MM.1S (cell line): ENCODE results near the gene SIRT7.

Source experiments
- DNase-seq: peaks from one replicate; pipeline ENCODE4 v3.0.0-alpha.2; 2015
- H2AFZ ChIP-seq: fragments of 300-600 bp; sonication (generic); 2 replicates; pipeline ENCODE4 v1.6.0; 2016; ENCODE audit warnings: antibody characterized with exemption, low read length
- H3F3A ChIP-seq: fragments of 300-600 bp; sonication (generic); 2 replicates; pipeline ENCODE4 v1.6.1; 2016; ENCODE audit warnings: mild to moderate bottlenecking, antibody characterized with exemption, low read length, moderate library complexity, mixed read lengths; ENCODE audit not compliant: insufficient read depth
- H3K27ac ChIP-seq: fragments of 300-600 bp; sonication (generic); 2 replicates; pipeline ENCODE4 v1.5.1; 2016; ENCODE audit warnings: mild to moderate bottlenecking, low read length
- H3K27me3 ChIP-seq: fragments of 300-600 bp; sonication (generic); replicated peaks from 2 replicates; pipeline ENCODE4 v1.6.0; 2016; ENCODE audit warnings: low read length; ENCODE audit not compliant: insufficient read depth
- H3K36me3 ChIP-seq: fragments of 300-600 bp; sonication (generic); replicated peaks from 2 replicates; pipeline ENCODE4 v1.6.1; 2016; ENCODE audit warnings: mild to moderate bottlenecking, low read length, mixed read lengths; ENCODE audit not compliant: insufficient read depth
- H3K4me1 ChIP-seq: fragments of 300-600 bp; sonication (generic); 2 replicates; pipeline ENCODE4 v1.6.1; 2016; ENCODE audit warnings: low read length, mixed read lengths
- H3K4me2 ChIP-seq: fragments of 300-600 bp; sonication (generic); 2 replicates; pipeline ENCODE4 v1.6.0; 2016; ENCODE audit warnings: low read depth, low read length
- H3K4me3 ChIP-seq: fragments of 300-600 bp; sonication (generic); 2 replicates; pipeline ENCODE4 v1.5.1; 2016; ENCODE audit warnings: low read length, mixed read lengths
- H3K79me2 ChIP-seq: fragments of 300-600 bp; sonication (generic); 2 replicates; pipeline ENCODE4 v1.6.1; 2016; ENCODE audit warnings: mixed run types, low read length, mixed read lengths
- H3K9ac ChIP-seq: fragments of 300-600 bp; sonication (generic); 2 replicates; pipeline ENCODE4 v1.6.1; 2016; ENCODE audit warnings: low read length, mixed read lengths
- H3K9me2 ChIP-seq: fragments of 300-600 bp; sonication (generic); replicated peaks from 2 replicates; pipeline ENCODE4 v1.6.1; 2016; ENCODE audit warnings: mild to moderate bottlenecking, low read length, mixed read lengths; ENCODE audit not compliant: insufficient read depth
- H3K9me3 ChIP-seq: fragments of 300-600 bp; sonication (generic); replicated peaks from 2 replicates; pipeline ENCODE4 v1.6.1; 2016; ENCODE audit warnings: mild to moderate bottlenecking, low read length, mixed read lengths; ENCODE audit not compliant: insufficient read depth
- H4K20me1 ChIP-seq: fragments of 300-600 bp; sonication (generic); 2 replicates; pipeline ENCODE4 v1.6.1; 2016; ENCODE audit warnings: mild to moderate bottlenecking, low read length, moderate library complexity, mixed read lengths; ENCODE audit not compliant: insufficient read depth
- CTCF ChIP-seq: fragments of 300-600 bp; sonication (generic); IDR thresholded peaks from 2 replicates; pipeline ENCODE4 v1.5.1; 2016; ENCODE audit warnings: antibody characterized with exemption, low read length, mixed read lengths
- EZH2 ChIP-seq: fragments of 300-600 bp; sonication (generic); optimal IDR thresholded peaks from 2 replicates; pipeline ENCODE3; 2017; ENCODE audit warnings: low read depth, mild to moderate bottlenecking, antibody characterized with exemption, low read length, mixed read lengths
- EZH2phosphoT487 ChIP-seq: fragments of 300-600 bp; sonication (generic); IDR thresholded peaks from 2 replicates; pipeline ENCODE4 v1.6.1; 2018; ENCODE audit warnings: antibody characterized with exemption, low read length

SIRT7 gene

GRCh38 chr17:81913394-81914102, 4.4 kb downstream of the SIRT7 start:
- Histone ChIP-seq H3K79me2 (peaks cover 51% of the 10 kb centered on the region), H2AFZ (no peak overlapping the region), H3K36me3 (peaks cover 11% of the 10 kb centered on the region; the same call in 1 of the 2 replicates), H3F3A (no peaks in the 10 kb centered on the region; the same call in 1 of the 2 replicates), H3K9me2 (no peaks in the 10 kb centered on the region), H3K4me3 (no peak overlapping the region), H3K27me3 (no peaks in the 10 kb centered on the region), H3K4me1 (peaks cover 13% of the 10 kb centered on the region), H3K4me2 (no peak overlapping the region), H3K9me3 (no peaks in the 10 kb centered on the region), H4K20me1 (no peaks in the 10 kb centered on the region), H3K9ac (no peak overlapping the region), H3K27ac (no peak overlapping the region)
- no peak for TF ChIP-seq EZH2phosphoT487
- no peak for TF ChIP-seq CTCF
- TF ChIP-seq EZH2, result no peak
- DNase-seq, result no peak

- Histone ChIP-seq H3K27me3 (no peaks in the 10 kb centered on the region), H3K4me3 (no peak overlapping the region), H3K4me1 (peaks cover 13% of the 10 kb centered on the region), H3K36me3 (peaks cover 11% of the 10 kb centered on the region; the same call in 1 of the 2 replicates), H4K20me1 (no peaks in the 10 kb centered on the region), H3K4me2 (no peak overlapping the region), H2AFZ (no peak overlapping the region), H3K9ac (no peak overlapping the region), H3K9me3 (no peaks in the 10 kb centered on the region), H3F3A (no peaks in the 10 kb centered on the region; the same call in 1 of the 2 replicates), H3K27ac (no peak overlapping the region), H3K79me2 (peaks cover 51% of the 10 kb centered on the region), H3K9me2 (no peaks in the 10 kb centered on the region)
- no peak for TF ChIP-seq EZH2phosphoT487
- no peak for TF ChIP-seq CTCF
- no peak for TF ChIP-seq EZH2
- DNase-seq, result no peak
These were observed 5.3 kb downstream of the SIRT7 start for GRCh38 chr17:81912441-81913309.

- Histone ChIP-seq H3K36me3 (peaks cover 11% of the 10 kb centered on the region; the same call in 1 of the 2 replicates), H3K79me2 (peaks cover 44% of the 10 kb centered on the region), H3K4me1 (peaks cover 12% of the 10 kb centered on the region), H3K9me3 (no peaks in the 10 kb centered on the region), H3F3A (no peaks in the 10 kb centered on the region; the same call in 1 of the 2 replicates), H3K4me2 (peak overlapping the region; percentile 25; the same call in 1 of the 2 replicates), H3K4me3 (0 out of 2 replicates have a peak overlapping the region, but pooled peaks have one; percentile 4), H4K20me1 (no peaks in the 10 kb centered on the region), H3K27ac (no peak overlapping the region), H3K9me2 (no peaks in the 10 kb centered on the region), H3K27me3 (no peaks in the 10 kb centered on the region), H3K9ac (no peak overlapping the region), H2AFZ (no peak overlapping the region)
- TF ChIP-seq EZH2 (no peak), EZH2phosphoT487 (no peak), CTCF (no peak)
- DNase-seq, result no peak
These were observed 6.0 kb downstream of the SIRT7 start for GRCh38 chr17:81911969-81912368.
